OCI-LY3 (cell line): ENCODE results near the gene SLC27A2.

Experiments
- H2AFZ ChIP-seq: fragments of 200-600, 300-600 bp; shearing (Covaris generic); 2 replicates; pipeline ENCODE4 v1.6.0; 2014; ENCODE audit warnings: antibody characterized with exemption, low read depth, low read length
- H3K27ac ChIP-seq: fragments of 200-600, 300-600 bp; sonication (generic); 2 replicates; pipeline ENCODE4 v1.5.1; 2014; ENCODE audit warnings: mild to moderate bottlenecking, low read length, moderate library complexity, mixed read lengths
- H3K27me3 ChIP-seq: fragments of 200-600, 300-600 bp; sonication (generic); 2 replicates; pipeline ENCODE4 v1.6.1; 2014; ENCODE audit warnings: low read depth, low read length, mixed read lengths
- H3K36me3 ChIP-seq: fragments of 200-600, 300-600 bp; sonication (generic); replicated peaks from 2 replicates; pipeline ENCODE3; 2014; ENCODE audit warnings: low read depth, low read length, mixed read lengths
- H3K4me1 ChIP-seq: fragments of 300-600, 200-600 bp; sonication (generic); 2 replicates; pipeline ENCODE4 v1.6.1; 2014; ENCODE audit warnings: low read length, mixed read lengths
- H3K4me2 ChIP-seq: fragments of 200-600, 300-600 bp; sonication (generic); 2 replicates; pipeline ENCODE4 v1.6.1; 2014; ENCODE audit warnings: low read length, mixed read lengths
- H3K4me3 ChIP-seq: fragments of 300-600, 200-600 bp; sonication (generic); 2 replicates; pipeline ENCODE4 v1.5.1; 2014; ENCODE audit warnings: antibody characterized with exemption, mild to moderate bottlenecking, low read length, moderate library complexity
- H3K79me2 ChIP-seq: fragments of 300-600, 200-600 bp; shearing (Covaris generic); 2 replicates; pipeline ENCODE4 v1.6.1; 2014; ENCODE audit warnings: mild to moderate bottlenecking, low read length, mixed read lengths
- H3K9ac ChIP-seq: fragments of 300-600, 200-600 bp; shearing (Covaris generic); 2 replicates; pipeline ENCODE4 v1.6.0; 2014; ENCODE audit warnings: mild to moderate bottlenecking, low read length, moderate library complexity
- H3K9me3 ChIP-seq: fragments of 200-600, 300-600 bp; shearing (Covaris generic); 2 replicates; pipeline ENCODE4 v1.6.1; 2014; ENCODE audit warnings: low read length, mixed read lengths; ENCODE audit not compliant: insufficient read depth
- H4K20me1 ChIP-seq: fragments of 200-600, 300-600 bp; sonication (generic); 2 replicates; pipeline ENCODE4 v1.6.1; 2016; ENCODE audit warnings: low read length, mixed read lengths; ENCODE audit not compliant: insufficient read depth
- EZH2phosphoT487 ChIP-seq: fragments of 200-600 bp; shearing (Covaris generic); IDR thresholded peaks from 2 replicates; pipeline ENCODE4 v1.6.1; 2018; ENCODE audit warnings: antibody characterized with exemption, mixed run types, low read depth
- TF ChIP-seq, protein P1 (sequence below): fragments of 200-600, 300-600 bp; sonication (generic); IDR thresholded peaks from 2 replicates; pipeline ENCODE4 v1.5.1; 2014; ENCODE audit warnings: antibody characterized with exemption, low read length, low read depth

The SLC27A2 gene

GRCh38 chr15:50256188-50257041 is 74.4 kb downstream of the SLC27A2 start:
- no peak overlapping the region for H3K4me2 ChIP-seq
- TF ChIP-seq, protein P1, sequence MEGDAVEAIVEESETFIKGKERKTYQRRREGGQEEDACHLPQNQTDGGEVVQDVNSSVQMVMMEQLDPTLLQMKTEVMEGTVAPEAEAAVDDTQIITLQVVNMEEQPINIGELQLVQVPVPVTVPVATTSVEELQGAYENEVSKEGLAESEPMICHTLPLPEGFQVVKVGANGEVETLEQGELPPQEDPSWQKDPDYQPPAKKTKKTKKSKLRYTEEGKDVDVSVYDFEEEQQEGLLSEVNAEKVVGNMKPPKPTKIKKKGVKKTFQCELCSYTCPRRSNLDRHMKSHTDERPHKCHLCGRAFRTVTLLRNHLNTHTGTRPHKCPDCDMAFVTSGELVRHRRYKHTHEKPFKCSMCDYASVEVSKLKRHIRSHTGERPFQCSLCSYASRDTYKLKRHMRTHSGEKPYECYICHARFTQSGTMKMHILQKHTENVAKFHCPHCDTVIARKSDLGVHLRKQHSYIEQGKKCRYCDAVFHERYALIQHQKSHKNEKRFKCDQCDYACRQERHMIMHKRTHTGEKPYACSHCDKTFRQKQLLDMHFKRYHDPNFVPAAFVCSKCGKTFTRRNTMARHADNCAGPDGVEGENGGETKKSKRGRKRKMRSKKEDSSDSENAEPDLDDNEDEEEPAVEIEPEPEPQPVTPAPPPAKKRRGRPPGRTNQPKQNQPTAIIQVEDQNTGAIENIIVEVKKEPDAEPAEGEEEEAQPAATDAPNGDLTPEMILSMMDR, result no peak
- no peak for TF ChIP-seq EZH2phosphoT487
- 0 out of 2 replicates have a peak, but pooled peaks cover 2% of the 10 kb centered on the region for H3K4me1 ChIP-seq
- no peaks in the 10 kb centered on the region for H4K20me1 ChIP-seq
- H3K9ac ChIP-seq, result no peak overlapping the region
- peaks cover 8% of the 10 kb centered on the region; the same call in 1 of the 2 replicates for H3K27me3 ChIP-seq
- H3K9me3 ChIP-seq, result no peaks in the 10 kb centered on the region
- no peak overlapping the region for H3K4me3 ChIP-seq
- H3K27ac ChIP-seq, result no peak overlapping the region
- no peaks in the 10 kb centered on the region for H3K79me2 ChIP-seq
- no peak overlapping the region for H2AFZ ChIP-seq
- H3K36me3 ChIP-seq, result no peaks in the 10 kb centered on the region

DNA sequence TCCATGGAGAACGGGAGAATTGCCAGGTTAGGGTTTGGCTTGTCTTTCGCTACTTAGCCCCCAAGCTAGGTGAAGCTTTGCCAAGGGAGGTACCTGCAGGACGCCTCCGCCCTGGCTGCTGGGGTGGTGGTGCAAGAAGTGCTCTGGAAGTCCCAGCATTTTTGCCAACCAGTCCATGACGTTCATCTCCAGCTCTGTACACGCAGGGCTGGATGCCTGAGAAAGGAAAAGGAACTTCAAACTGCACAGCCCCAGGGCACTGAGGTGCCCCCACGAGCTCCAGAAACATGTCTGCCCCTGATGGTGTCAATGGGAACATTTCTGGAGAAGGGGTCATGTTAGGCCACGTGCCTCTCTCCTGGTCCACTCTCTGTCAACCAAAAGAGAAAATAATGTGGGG is 75.3 kb downstream of the SLC27A2 start:
- H3K4me2 ChIP-seq, result no peak overlapping the region
- no peaks in the 10 kb centered on the region for H3K79me2 ChIP-seq
- TF ChIP-seq, protein P1, result no peak
- no peak for TF ChIP-seq EZH2phosphoT487
- H3K9ac ChIP-seq, result no peak overlapping the region
- H3K27ac ChIP-seq, result no peak overlapping the region
- no peaks in the 10 kb centered on the region for H3K36me3 ChIP-seq
- H2AFZ ChIP-seq, result no peak overlapping the region
- no peaks in the 10 kb centered on the region for H3K9me3 ChIP-seq
- peaks cover 8% of the 10 kb centered on the region; the same call in 1 of the 2 replicates for H3K27me3 ChIP-seq
- no peak overlapping the region for H3K4me3 ChIP-seq
- 0 out of 2 replicates have a peak, but pooled peaks cover 2% of the 10 kb centered on the region for H3K4me1 ChIP-seq
- H4K20me1 ChIP-seq, result no peaks in the 10 kb centered on the region

DNA sequence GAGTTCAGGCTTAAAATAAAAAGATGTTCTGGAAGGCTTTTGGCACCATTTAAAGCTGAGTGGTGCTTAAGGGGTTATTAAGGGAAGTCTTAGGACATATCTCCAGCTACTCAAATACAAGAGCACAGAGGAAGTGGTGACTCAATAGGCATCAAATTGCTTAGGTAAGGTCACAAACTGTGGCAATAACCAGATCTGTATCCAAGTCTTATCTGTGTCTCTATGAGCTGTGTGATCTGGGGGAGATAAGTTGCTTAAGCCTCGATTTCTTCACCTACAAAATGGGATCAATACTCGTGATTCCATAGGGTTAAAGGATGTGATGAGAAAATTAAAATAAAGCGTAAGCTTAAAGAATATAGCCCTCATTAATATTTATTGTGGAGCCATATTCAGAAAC is 75.9 kb downstream of the SLC27A2 start:
- H3K4me1 ChIP-seq, result 0 out of 2 replicates have a peak, but pooled peaks cover 2% of the 10 kb centered on the region
- H3K27ac ChIP-seq, result no peak overlapping the region
- H3K27me3 ChIP-seq, result peaks cover 8% of the 10 kb centered on the region; the same call in 1 of the 2 replicates
- no peak overlapping the region for H3K4me2 ChIP-seq
- no peaks in the 10 kb centered on the region for H3K36me3 ChIP-seq
- H3K9ac ChIP-seq, result no peak overlapping the region
- H3K9me3 ChIP-seq, result no peaks in the 10 kb centered on the region
- H4K20me1 ChIP-seq, result no peaks in the 10 kb centered on the region
- TF ChIP-seq EZH2phosphoT487, result no peak
- TF ChIP-seq, protein P1, result no peak
- H2AFZ ChIP-seq, result no peak overlapping the region
- H3K79me2 ChIP-seq, result no peaks in the 10 kb centered on the region
- H3K4me3 ChIP-seq, result no peak overlapping the region

- Histone ChIP-seq H3K27ac (no peak overlapping the region), H3K9me3 (no peaks in the 10 kb centered on the region), H4K20me1 (no peaks in the 10 kb centered on the region), H2AFZ (no peak overlapping the region), H3K9ac (no peak overlapping the region), H3K4me2 (no peak overlapping the region), H3K27me3 (peaks cover 6% of the 10 kb centered on the region; the same call in 1 of the 2 replicates), H3K4me3 (no peak overlapping the region), H3K36me3 (no peaks in the 10 kb centered on the region), H3K79me2 (no peaks in the 10 kb centered on the region), H3K4me1 (0 out of 2 replicates have a peak, but pooled peaks cover 2% of the 10 kb centered on the region)
- no peak for TF ChIP-seq EZH2phosphoT487
- TF ChIP-seq, protein P1, result no peak
Measured at GRCh38 chr15:50259276-50259675, 77.3 kb downstream of the SLC27A2 start.
